Fibroblast of the conjunctiva (primary cell): ENCODE measurements around the gene TAB2.
"Not testable (repeated sequence)": the region's sequence is repeated elsewhere in the genome, so short reads cannot be mapped to it uniquely, and the experiment has no call there.

Experiments
- DNase-seq: peaks from one replicate; pipeline ENCODE4 v3.0.0-alpha.2; 2010; ENCODE audit warnings: low read depth

TAB2 gene

GRCh38 chr6:149444360-149445094, 127.0 kb downstream of the TAB2 start:
- DNase-seq = not testable (repeated sequence)

GRCh38 chr6:149445095-149445466, 127.6 kb downstream of the TAB2 start:
- DNase-seq = no peak

GRCh38 chr6:149445573-149445972, 128.1 kb downstream of the TAB2 start:
- no peak for DNase-seq

- DNase-seq = no peak
Measured at GRCh38 chr6:149446791-149447376, 129.4 kb downstream of the TAB2 start.

DNA sequence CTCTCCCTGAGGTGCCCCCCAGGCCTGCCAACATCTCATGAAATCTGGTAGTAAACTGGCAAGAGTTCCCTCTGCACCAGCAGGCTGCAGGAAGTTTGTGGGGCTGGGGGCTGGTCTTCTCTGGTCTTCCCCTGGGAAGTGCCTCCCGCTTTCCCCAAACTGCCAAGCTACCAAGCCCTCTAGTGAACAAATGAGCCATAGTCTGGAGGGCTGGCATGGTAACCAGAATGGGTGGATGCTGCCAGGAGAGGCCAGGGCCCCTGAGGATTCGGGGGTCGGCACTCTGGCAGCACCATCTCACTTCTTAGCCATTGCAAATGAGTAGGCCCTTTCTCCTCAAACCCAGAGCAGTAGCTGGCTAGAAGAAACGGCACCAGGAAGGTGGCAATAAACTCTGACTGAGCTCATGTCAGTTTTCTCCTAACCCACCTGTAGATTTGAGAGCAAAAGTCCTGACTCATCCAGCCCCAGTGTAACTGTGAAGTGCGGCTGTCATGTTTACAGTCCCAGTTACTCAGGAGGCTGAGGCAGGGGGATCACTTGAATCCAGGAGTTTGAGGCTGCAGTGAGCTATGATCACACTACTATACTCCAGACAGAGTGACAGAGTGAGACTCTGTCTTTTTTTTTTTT, 131.4 kb downstream of the TAB2 start:
- no peak for DNase-seq

- DNase-seq = no peak
Measured at GRCh38 chr6:149449831-149450678, 132.5 kb downstream of the TAB2 start.

- DNase-seq = no peak
Measured at GRCh38 chr6:149450679-149451375, 133.3 kb downstream of the TAB2 start.

DNA sequence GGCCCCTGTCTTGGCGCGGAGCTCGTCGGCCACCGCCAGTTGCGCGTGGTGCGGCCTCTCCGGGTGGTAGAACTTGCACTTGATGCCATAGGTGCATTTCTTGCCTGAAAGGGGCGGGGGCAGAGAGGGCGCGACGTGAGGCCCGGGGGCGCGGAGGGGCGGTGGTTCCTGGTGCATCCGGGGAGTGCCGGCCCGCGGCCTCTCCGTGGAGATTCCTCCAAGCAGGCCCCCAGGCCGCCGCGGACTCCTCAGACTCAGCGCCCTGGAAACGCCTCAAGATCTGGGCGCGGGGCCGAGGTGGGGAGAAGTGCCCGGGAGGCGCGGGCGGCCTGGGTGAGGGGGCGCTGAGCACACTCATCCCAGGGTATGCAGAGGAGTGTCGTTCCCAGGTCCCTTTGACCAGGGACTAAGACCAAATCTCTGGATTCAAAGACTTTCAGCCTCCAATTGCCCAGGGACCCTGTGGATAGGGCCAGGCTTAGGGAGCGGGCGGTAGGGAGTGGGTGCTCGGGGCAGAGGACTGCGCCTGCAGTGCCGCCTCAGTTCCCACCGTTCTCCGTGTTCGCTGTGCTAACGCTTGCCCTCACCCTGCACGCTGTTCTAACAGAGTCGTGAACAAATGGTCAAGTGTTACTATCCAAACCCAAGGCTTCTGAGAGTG, 134.0 kb downstream of the TAB2 start:
- DNase-seq = no peak

GRCh38 chr6:149452037-149452939, 134.8 kb downstream of the TAB2 start:
- no peak for DNase-seq

DNA sequence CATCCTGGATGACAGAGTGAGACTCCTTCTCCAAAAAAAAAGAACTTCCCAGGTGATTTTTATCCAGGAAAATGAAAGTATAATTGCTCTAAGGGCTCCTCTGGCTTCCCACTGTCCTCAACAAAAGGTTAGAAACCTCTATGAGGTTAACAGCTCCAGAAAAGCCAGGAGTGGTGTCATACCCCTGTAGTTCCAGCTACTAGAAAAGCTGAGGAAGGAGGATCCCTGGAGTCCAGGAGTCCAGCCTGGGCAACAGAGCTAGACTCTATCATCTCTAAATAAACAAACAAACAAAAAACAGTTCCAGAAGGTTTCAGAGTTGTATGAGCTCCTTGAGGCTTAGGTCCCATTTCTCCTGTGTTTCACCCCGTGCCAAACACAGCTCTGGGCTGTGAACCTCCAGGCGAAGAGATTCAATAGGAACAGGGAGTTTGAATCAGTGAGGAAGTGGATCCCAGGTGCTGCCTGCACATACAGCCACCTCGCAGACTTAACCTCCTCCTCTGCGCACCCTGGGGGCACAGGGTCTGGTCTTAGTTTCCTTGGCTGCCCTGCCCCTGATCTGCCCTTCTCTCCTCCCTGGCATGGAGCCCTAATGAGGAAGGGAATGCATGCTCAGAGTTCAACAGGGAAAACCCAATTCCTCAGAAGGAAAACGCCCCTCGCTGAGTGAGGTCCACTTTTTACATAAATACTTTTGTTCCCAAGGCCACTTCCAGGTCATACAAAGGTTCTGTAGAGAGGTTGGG, 136.3 kb downstream of the TAB2 start:
- no peak for DNase-seq

GRCh38 chr6:149454346-149454848, 136.9 kb downstream of the TAB2 start:
- peak; percentile 96 for DNase-seq

- DNase-seq = no peak
Measured at GRCh38 chr6:149455031-149455732, 137.7 kb downstream of the TAB2 start.

DNA sequence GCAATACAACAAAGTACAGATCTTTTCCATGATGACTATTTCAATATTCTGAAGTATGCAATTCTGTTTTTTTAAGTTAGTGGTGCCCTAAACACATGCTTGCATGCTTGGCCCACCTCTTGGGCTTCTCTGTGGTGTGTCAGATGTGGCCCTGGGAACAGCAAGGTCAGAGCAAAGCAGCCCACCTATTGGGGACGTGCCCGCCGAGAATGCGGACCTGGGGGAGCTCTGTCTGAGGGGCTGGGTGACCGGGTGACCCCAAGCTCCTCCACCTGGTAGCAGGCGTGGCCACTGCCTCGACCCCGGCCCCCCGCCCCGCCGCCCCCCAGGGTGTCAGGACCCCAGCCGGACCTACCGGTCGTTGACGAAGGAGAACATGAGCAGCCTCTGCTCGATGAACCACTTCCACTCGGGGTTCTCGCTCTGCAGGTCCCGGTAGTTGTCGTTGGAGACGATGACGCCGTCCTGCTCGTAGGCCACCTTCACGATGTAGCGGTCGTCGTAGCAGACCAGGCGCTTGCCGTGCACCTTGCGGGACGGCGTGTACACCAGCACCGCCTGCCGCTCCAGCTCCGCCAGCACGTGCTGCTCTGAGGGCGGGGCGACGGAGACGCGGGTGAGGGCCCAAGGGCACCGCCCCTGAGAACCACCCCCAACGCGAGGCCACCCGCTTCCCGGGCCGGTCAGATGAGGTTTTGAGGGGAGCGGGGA, 139.0 kb downstream of the TAB2 start:
- DNase-seq = no peak

DNA sequence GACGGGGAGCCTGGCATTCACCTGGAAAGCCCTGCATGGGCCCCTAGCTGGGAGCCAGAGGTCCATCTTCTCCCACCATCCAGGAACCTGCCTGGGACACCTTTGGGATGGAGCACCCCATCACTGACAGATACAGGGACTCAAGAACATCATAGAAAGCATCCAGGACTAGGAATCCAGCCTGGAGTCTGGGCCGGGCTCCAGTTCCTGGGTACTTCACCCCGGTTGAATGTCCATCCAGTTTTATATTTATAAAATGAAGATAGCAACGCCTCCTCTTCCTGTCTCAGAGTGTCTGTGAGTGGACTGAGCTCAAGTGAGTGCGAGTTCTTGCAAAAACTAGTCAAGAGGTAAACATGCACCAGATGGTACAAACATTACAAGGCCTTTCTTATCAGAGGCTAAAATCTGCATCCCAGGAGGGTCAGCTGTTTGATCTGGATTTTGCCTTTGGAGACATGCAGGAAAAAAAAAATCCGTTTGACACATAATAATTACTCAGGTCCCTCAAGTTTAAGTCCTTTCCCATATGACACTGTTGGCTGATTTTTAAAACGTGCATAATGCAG, 139.9 kb downstream of the TAB2 start:
- DNase-seq = no peak

DNA sequence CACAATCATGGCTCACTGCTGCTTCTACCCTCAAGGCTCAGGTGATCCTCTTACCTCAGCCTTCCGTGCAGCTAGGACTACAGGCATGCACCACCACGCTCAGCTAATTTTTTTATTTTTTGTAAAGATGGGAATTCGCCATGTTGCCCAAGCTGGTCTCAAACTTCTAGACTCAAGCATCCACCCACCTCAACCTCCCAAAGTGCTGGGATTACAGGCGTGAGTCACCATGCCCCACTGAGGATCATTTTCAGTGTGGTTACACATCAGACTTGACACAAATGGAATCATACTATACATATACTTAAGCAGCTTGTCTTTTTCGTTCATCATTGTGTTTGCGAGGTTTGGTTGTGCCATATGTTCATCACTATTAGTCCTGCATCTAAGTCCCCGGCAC, 140.7 kb downstream of the TAB2 start:
- DNase-seq = no peak

GRCh38 chr6:149458806-149459205, 141.3 kb downstream of the TAB2 start:
- no peak for DNase-seq

- no peak for DNase-seq
Measured at GRCh38 chr6:149459761-149460160, 142.2 kb downstream of the TAB2 start.

- not testable (repeated sequence) for DNase-seq
Measured at GRCh38 chr6:149460249-149460648, 142.7 kb downstream of the TAB2 start.
